Thoracic aorta (tissue), 2 donors: ENCODE results near the gene TNFRSF14. TPM values are rescaled to one million over a fixed set of nuclear protein-coding genes. Genes with fewer than 3 reads are reported as not detected.

Source experiments
- ATAC-seq: fragments of 150-250 bp; one replicate; pipeline ENCODE4 v1.8.0; 2017; ENCODE audit warnings: low read depth; ENCODE audit not compliant: insufficient number of reproducible peaks, low FRiP score
- DNase-seq: peaks from one replicate; pipeline ENCODE4 v3.0.0-alpha.2; 2020; ENCODE audit warnings: low spot score
- H3K27ac ChIP-seq, 2 donors: fragments of 200-600 bp; sonication (generic); 1 replicate in 1 of 2; 2 replicates in 1 of 2; pipeline ENCODE4 v1.5.1; 2016; ENCODE audit warnings: mild to moderate bottlenecking in 2 of 2, moderate library complexity in 2 of 2
- H3K27me3 ChIP-seq: fragments of 200-600 bp; sonication (generic); replicated peaks from 2 replicates; pipeline ENCODE4 v1.6.0; 2016; ENCODE audit warnings: mild to moderate bottlenecking; ENCODE audit not compliant: insufficient read depth
- H3K36me3 ChIP-seq: fragments of 200-600 bp; sonication (generic); one replicate; pipeline ENCODE4 v1.5.1; 2016
- H3K4me1 ChIP-seq, 2 donors: fragments of 200-600 bp; sonication (generic); 1 replicate in 1 of 2; 2 replicates in 1 of 2; pipeline versions ENCODE4 v1.5.1 to v1.6.0; 2016; ENCODE audit warnings: low read depth in 2 of 2, mild to moderate bottlenecking in 1 of 2; ENCODE audit not compliant: control insufficient read depth in 1 of 2
- H3K4me3 ChIP-seq: fragments of 200-600 bp; sonication (generic); 2 replicates; pipeline ENCODE4 v1.5.1; 2016; ENCODE audit warnings: mild to moderate bottlenecking
- H3K9me3 ChIP-seq: fragments of 200-600 bp; sonication (generic); 2 replicates; pipeline ENCODE4 v1.5.1; 2016
- CTCF ChIP-seq: fragments of 200-600 bp; sonication (generic); IDR thresholded peaks from one replicate; pipeline ENCODE4 v1.5.1; 2019; ENCODE audit warnings: antibody characterized with exemption
- total RNA-seq, 2 donors: library from RNA; depleted of rRNA; stranded (reverse); fragments of >200 nt; gene quantifications; one replicate each; pipeline versions ENCODE4 v1.1.0 to v1.2.3, GENCODE V29; 2016

Gene TNFRSF14
- total RNA-seq, 2 donors from 2014 or later, result 29.6 to 55.6 TPM

GRCh38 chr1:2525920-2526823 is 30.0 kb upstream of the TNFRSF14 start, which contains the start of gene PANK4:
PANK4 (minus strand) TSS chr1:2526596; CDS start chr1:2526587, 9 bp downstream.
- peak within 1 kb of the TSS; percentile 76 for H3K4me3 ChIP-seq
- H3K36me3 ChIP-seq, result peaks cover 4% of the 10 kb centered on the region
- peak within 1 kb of the TSS; percentile 50 to 56 for H3K27ac ChIP-seq
- no peaks in the 10 kb centered on the region for H3K9me3 ChIP-seq
- H3K27me3 ChIP-seq, result no peaks in the 10 kb centered on the region
- TF ChIP-seq CTCF, result no peak
- peak; percentile 81 for ATAC-seq
- H3K4me1 ChIP-seq, result peaks cover 50 to 66% of the 10 kb centered on the region in 2 donors
- peak; percentile 86 for DNase-seq

GRCh38 chr1:2526824-2527555 is 29.2 kb upstream of the TNFRSF14 start:
- peak overlapping the region; percentile 76 for H3K4me3 ChIP-seq
- no peak for TF ChIP-seq CTCF
- H3K27ac ChIP-seq, result peak overlapping the region; percentile 50 to 56
- DNase-seq (no peak), ATAC-seq (no peak)
- H3K9me3 ChIP-seq, result no peaks in the 10 kb centered on the region
- H3K4me1 ChIP-seq, result peaks cover 52 to 71% of the 10 kb centered on the region in 2 donors
- no peaks in the 10 kb centered on the region for H3K36me3 ChIP-seq
- no peaks in the 10 kb centered on the region for H3K27me3 ChIP-seq

- no peak for TF ChIP-seq CTCF
- H3K27ac ChIP-seq, result peak overlapping the region; percentile 40 to 56
- H3K4me1 ChIP-seq, result peaks cover 52 to 76% of the 10 kb centered on the region in 2 donors
Observed at GRCh38 chr1:2527556-2527860, 28.7 kb upstream of the TNFRSF14 start.

GRCh38 chr1:2528016-2528415 is 28.2 kb upstream of the TNFRSF14 start:
- Histone ChIP-seq H3K4me1 (peaks cover 52 to 81% of the 10 kb centered on the region in 2 donors), H3K4me3 (no peak overlapping the region)

More at GRCh38 chr1:2527556-2527860, 28.7 kb upstream of the TNFRSF14 start:
- Histone ChIP-seq H3K27me3 (no peaks in the 10 kb centered on the region), H3K36me3 (no peaks in the 10 kb centered on the region), H3K9me3 (no peaks in the 10 kb centered on the region), H3K4me3 (no peak overlapping the region)
- no peak for ATAC-seq
- no peak for DNase-seq

More at GRCh38 chr1:2528016-2528415, 28.2 kb upstream of the TNFRSF14 start:
- TF ChIP-seq CTCF, result no peak
- H3K9me3 ChIP-seq, result no peaks in the 10 kb centered on the region
- H3K36me3 ChIP-seq, result no peaks in the 10 kb centered on the region
- no peak for DNase-seq
- H3K27ac ChIP-seq, result peak overlapping the region; percentile 40 to 56
- ATAC-seq, result no peak
- no peaks in the 10 kb centered on the region for H3K27me3 ChIP-seq
